Right renal pelvis (tissue), 4 donors: ENCODE measurements around the gene MRPL23. TPM values are rescaled to one million over a fixed set of nuclear protein-coding genes. Genes with fewer than 3 reads are reported as not detected.

Source experiments
- DNase-seq, 4 donors: peaks; one replicate each; pipeline ENCODE4 v3.0.0-alpha.2; 2013; ENCODE audit warnings: low read depth in 4 of 4, low spot score in 3 of 4, missing footprints in 1 of 4
- polyA plus RNA-seq, 4 donors: library from polyadenylated mRNA; unstranded; fragments of 120-200 nt; gene quantifications; one replicate each; pipeline ENCODE4 v1.2.1, GENCODE V29; 2013; ENCODE audit not compliant: insufficient read length in 4 of 4

MRPL23 gene
- 10 to 100 TPM; 49.5 to 76.5 (median 54.2) TPM for polyA plus RNA-seq

DNA sequence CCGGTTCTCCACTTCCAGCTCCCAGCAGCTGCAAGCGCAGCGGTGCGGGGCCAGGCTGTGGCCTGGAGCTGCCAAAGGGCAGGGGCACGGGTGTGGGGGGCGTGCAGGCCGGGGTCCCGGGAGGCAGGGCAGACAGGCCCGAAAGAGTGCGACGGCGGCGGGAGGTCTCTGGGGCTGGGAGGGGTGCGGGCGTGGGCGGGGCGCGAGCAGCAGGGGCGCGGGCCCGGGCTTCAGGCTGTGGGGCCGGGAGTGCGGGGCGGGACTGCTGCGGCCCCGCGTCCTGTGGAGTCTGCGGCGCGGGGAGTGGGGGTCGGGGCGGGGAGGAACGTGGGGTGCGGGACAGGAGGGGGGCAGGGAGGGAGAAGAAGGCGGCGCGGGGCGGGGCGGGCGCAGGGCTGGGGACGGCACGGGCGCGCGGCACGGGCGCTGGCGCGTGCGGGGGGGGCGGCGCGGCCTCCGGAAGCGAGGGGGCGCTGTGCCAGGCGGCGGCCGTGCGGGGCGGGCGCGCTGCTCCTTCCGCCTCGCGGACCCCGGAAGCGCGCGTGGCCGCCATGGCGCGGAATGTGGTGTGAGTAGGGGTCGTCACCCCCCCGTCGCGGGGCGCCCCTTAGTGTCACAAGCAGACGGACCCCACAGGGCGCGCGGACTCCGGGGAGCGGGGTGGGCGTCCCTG, at the start of gene MRPL23:
MRPL23 (plus strand) TSS at position 521 of the 673 bp plus-strand sequence; CDS start at position 552, 31 bp downstream.
- DNase-seq: no peak

DNA sequence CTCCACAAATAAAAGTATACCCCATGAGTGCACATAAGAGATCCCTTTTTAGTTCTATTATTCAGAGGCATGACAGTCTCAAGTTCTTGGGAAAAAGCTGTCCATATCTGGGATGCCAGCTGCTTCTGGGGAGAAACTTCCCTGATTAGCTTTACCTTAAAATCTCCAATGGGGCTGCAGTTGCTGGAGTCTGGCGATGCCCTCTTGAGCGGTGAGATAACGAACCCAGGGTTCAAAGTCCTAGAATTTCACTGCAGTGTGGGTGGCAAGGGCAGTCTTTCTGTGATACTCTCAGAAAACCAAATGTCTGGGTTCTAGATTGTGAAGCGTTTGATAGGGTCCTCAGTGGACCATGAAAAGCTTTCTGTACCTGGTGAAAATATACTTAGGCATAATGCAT, 48.0 kb upstream of the MRPL23 start:
- no peak for DNase-seq

DNA sequence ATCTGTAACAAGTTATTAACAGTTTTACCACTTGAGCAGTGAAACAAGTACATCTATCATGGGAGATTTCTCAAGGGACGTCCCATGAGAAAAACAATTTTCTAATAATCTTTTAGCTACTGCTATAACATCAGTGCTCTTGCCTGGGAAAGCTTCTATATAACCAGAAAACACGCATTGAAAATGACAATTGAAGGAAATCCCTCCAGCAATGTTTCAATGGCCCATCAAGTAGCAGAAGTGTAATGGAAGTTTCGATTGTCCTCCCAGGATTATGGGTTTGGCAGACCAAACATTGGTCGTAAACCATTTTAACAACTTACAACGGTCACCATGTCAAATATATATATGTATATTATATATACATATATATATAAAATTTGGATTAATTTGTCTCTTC, 47.4 kb upstream of the MRPL23 start:
- no peak for DNase-seq

DNA sequence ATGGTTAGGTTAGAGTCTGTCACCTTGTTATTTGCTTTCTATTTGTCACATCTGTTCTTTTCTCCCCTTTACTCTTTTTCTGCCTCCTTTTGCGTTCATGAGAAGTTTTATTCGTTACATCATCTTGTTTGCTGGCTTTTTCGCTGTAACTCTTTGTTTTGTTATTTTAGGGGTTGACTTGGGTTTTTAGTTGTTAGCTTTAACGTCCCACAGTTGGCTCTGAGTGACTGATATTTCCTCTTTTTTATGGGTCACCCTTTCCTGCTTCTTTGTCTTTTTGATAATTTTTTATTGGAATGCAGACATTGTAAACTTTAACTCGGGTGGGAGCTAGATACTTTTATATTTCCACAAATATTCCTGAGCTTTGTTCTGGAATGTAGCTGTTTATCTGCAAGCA, 41.0 kb upstream of the MRPL23 start:
- no peak for DNase-seq

DNA sequence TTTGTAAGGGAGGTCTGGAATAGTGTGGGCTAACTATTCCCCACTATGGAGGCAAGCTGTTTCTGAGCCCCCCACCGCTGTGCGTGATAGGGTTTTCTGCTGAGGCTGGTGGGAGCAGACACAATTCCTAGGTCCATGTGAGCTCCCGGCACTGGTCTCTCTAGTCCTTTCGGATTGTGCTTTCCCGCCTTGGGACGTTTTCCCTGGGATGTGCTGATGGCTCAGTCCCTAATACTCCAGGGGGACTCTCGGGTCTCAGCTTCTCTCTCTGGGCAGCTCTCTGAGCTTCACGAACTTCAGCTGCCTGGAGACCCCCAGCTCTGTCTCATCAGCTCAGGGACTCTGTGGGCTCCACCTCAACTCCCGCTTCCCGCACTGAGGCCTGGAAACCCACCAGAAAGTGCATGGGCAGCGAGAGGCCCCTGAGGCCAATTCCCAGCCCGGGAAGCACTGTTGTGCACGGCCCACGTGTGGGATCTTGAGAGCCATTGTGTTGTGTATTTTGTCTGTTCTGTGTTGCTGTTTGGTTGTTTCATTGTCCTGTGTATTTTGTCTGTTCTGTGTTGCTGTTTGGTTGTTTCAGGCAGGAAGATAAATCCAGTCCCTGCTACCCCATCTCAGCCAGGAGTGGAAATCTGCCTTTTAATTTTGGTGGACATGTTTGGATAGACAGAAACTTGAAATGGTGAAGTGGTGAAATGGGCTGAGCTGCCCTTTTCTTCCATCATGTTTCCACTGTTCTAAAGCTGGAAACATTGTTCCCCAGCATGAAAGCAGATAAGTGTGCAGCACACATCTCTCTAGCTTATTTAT, 40.3 kb upstream of the MRPL23 start:
- DNase-seq: no peak

DNA sequence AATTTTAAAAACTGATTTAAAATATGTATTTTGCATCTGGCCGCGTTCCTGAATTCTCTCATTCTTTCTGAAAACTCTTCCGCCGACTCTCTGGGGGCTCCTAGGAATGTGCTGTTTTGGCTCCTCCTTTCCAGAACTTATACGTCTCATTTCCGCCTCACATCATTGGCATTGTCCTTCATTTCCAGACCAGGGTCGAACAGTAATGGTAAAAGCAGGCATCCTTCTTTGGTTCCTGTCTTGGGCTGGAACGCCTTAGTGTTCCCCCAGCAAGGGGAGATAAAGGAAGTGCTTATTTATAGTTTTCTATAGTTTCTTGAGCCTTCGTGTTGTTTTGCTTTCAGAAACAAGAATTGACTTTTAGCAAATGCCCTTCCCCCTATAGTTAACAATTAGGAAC, 38.5 kb upstream of the MRPL23 start:
- DNase-seq: no peak

DNA sequence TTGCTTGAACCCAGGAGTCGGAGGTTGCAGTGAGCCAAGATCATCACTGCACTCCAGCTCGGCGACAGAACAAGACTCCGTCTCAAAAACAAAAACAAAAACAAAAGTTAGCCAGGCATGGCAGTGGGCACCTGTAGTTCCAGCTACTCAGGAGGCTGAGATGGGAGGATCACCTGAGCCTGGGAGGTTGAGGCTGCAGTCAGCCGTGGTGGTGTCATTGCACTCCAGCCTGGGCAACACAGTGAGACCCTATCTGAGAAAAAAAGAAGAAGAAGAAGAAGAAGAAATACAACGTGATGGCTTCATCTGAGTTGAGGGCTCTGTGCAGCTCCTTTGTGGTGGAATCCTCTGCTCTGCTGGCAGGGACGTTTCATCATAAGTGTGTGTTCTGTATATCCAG, 37.6 kb upstream of the MRPL23 start:
- DNase-seq: no peak

DNA sequence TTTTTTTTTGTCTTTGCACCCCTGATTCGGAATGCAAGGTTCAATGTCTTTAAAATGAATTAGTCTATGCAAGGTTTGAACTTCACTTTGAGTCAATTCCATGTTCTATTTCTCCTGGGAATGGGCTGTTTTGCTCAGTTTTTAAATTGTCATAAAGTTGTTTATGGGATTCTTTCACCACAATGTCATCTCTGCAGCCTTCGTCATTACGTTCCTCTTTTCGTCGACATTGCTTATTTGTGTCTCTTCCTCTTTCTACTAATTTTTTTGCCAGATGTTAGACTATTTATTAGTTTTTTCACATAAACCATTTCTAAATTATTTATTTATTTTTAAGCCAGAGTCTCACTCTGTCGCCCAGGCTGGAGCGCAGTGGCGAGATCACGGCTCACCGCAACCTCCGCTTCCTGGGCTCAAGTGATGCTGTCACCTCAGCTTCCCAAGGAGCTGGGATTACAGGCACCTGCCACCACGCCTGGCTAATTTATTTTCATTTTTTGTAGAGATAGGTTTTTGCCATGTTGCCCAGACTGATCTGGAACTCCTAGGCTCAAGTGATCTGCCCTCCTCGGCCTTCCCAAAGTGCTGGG, 34.7 kb upstream of the MRPL23 start:
- DNase-seq: no peak

DNA sequence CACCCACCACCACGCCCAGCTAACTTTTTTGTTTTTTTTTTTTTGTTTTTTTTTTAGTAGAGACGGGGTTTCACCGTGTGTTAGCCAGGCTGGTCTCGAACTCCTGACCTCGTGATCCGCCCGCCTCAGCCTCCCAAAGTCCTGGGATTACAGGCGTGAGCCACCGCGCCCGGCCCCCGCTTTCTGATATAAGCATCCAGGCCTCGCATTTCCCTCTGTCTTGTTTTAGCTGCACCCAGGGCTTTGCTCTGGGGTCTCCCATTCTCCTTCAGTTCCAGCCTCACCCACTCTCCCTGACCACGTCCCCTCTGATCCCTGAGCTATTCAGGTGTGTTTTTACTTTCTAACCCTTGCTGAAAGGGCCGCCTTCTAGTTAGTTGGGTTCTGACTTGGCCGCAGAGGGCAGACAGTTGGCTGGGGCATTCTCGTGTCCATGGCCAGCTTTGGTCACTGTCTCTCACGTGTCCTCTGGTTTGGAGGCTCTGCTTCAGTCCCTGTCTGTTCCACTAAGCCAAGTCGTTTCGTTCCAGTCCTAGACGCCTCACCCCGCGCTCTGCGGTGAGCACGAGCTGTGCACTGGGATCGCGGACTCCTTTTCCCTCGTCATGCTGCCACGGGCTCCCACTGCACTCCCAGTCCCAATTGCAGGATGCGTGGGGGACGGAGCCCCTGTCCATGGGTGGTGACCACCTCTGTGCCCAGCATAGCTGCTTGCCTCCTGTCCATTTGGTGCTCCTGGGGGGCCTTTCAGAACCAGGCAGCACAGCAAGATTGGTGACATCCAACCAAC, 33.7 kb upstream of the MRPL23 start:
- no peak for DNase-seq

DNA sequence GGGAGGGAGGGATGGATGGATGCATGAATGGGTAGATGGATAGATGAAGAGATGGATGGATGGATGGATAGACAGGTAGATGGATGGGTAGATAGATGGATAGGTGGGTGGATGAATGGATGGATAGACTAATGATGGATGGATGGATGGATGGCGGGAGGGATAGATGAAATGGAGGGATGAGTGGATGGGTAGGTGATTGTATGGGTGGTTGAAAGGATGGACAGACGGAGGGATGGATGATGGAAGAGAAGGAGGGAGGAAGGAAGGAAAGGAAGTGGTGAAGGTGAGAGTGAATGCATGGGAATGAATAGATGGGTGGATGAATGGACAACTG, 31.4 kb upstream of the MRPL23 start:
- DNase-seq: no peak

DNA sequence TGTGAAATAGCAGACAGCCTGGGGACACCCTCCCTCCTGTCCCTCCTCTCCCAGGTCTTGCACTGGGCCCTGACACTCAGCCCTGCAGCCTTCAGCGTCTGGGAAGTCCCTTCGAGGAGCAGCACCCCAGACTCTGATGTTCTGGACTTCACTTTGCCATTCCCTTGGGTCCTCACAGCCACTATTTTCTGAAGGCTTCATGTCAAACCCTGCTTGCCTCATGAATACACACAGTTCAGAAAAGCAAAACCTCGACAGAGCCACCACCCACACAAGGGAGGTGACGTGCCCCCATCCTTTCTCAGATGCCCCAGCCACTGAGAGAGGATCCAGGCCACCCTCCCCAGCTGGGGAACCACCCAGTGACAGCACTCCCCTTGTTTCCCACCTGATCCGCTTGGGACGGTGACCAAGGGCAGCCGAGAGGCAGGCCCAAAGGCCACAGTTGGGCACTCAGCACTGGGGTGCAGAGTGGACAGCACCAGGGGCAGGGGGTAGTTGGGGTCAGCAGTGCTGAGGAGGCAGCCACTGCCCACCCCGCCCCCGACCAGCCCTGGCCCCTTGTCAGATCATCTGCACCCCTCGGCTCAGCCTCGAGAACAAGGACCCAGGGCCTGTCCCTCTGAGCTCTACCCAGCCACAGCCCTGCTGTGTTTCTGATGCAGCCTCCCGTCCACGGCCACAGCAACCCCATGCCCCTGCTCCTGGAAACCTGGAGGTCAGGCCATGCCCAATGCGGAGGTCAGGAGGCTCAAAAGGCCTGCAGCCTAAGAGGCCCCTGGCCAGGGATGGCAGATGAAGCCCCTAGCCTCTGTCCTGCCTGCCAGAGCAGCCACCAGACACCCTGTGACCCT, 30.8 kb upstream of the MRPL23 start:
- no peak for DNase-seq

DNA sequence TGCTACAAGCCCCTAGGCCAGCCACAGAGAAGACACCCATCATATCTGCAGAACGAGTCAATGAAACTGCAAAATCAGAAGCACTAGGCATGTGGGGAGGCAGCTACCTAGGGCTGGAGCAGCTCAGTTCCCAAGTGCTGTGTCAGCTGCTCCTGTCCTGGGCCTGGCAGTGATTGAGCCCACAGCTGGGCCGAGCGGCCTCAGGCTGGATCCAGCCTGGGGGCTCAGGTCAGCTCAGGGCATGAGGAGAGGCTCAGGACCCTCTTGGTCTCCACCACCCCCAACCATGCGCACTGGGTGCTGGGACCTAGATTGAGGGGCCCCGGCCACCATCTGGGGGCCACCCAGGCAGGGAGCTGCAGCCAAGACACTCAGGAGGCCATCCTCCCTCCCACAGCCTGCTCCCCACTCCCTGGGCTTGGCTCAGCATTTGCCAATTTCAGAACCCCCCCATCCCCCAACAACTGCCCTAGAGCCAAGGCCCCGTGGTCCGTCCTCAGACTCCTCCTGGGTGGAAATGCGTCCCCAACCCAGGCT, 30.1 kb upstream of the MRPL23 start:
- DNase-seq: no peak

DNA sequence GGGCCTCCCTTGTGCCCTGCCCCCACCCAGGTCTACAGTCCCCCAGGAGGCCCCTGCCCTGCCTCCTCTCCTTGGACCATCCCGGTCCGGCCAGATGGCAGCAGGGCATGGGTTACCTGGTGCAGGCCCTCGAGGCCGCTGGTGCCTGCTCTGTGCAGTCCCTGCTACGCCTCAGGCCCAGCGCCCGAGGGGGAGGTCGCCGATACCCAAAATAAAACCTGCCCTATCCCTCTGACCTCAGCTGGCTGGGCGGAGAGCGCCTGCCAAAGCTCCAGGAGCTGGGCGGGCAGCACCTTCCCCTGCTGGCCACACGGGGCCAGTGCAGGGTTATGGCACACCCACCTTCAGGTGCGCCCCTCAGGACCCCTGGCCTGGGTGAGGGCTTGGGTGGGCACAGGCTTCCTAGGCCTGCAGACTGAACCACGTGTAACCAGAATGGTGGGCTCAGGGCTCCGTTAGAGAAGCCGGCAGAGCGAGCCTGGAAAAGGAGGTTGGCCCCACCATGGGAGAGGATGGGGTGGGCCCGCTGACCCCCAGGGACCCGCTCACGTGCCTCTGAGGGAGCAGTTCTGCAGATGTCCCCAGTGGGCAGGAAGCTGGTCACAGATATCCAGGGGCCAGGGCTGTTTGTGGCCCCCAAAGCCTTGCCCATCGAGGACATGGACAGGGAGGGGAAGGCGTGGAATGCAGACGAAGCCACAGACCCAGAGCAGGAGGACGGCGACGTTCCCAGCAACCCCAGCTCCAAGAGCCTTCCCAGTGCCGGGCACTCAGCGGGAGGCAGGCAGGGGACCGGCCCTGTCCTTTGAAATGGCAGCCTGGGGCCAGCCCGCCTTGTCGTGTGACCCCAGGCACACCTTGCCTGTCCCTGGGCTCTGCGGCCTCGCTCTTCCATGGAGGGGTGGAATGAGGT, 29.4 kb upstream of the MRPL23 start:
- DNase-seq: no peak

DNA sequence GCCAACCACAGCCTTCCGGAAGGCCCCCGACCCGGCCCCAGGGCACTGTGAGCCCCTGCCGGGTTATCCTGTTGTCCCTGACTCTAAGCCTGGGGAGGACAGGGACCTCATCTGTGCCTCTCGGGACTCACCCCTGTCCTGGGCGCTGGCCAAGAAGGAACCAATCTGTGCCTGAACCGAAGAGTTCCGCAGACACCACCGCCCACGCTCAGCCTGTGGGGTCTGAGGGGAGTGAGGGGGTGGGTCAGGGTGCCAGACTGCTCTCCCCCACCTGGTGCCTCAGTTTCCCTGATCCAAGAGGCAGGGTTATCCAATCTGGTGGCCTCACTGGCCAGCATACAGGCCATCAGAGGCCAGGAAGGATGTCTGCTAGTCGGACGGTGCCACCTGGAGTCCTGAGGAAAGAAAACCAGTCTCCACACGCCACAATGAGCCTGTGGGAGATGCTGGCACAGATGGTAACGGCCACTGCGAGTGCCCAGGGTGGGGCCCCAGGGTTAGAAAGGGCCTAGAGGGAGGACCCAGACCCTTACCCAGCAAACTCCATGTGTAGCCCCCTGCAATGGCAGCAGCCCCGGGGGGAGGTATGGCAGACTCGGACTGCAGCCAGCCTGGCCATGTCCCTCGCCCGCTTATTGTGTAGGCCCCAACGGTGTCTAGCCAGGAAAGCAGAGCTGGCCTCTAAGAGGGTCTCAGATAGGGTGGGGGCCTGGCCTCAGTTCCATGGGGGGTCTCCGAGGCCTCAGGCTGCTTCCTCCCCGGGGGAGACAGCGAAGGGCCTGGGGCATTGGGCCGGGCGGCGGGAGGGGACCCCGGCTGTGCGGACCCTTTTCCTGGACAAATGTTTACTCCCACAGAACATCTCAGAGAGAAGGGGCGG, 28.5 kb upstream of the MRPL23 start:
- no peak for DNase-seq

DNA sequence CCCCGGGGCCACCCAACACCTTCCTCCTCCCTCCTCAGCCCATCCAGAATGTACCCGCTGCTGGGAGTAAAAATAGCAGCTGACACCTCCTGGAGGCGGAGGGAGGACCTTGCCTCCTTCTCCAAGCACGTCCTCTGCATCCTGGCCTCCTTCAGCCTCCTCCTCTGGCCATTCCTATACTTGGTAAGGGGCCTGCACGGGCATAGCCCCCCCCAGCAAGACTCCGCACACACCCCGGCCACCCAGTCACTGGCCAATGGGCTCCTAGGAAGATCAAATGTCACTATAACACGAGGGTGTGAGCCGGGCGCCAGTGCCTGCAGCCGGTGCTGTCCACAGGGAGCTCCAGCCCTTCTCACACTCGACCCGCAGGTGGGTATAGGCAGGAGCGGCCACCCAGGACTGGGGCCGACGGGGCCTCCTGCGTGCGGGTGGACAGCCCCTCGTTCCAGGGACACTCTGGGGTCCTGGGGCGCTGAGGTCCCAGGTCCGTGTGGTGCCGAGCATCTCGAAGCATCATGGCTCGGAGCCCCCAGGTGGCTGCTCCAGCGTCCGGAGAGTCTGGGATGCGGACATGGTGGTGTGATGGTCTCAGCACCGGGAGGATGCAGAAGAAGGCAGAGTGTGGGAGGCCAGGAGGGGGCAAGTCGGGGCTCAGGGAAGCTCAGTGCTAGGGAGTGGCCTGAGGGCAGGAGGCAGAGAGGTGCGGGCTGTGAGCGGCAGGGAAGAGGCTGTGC, 27.6 kb upstream of the MRPL23 start, which contains the start of gene TNNT3:
TNNT3 (plus strand) TSS at position 313 of the 737 bp plus-strand sequence. CDS start 3,172 bp downstream, outside the sequence.
- DNase-seq: no peak

DNA sequence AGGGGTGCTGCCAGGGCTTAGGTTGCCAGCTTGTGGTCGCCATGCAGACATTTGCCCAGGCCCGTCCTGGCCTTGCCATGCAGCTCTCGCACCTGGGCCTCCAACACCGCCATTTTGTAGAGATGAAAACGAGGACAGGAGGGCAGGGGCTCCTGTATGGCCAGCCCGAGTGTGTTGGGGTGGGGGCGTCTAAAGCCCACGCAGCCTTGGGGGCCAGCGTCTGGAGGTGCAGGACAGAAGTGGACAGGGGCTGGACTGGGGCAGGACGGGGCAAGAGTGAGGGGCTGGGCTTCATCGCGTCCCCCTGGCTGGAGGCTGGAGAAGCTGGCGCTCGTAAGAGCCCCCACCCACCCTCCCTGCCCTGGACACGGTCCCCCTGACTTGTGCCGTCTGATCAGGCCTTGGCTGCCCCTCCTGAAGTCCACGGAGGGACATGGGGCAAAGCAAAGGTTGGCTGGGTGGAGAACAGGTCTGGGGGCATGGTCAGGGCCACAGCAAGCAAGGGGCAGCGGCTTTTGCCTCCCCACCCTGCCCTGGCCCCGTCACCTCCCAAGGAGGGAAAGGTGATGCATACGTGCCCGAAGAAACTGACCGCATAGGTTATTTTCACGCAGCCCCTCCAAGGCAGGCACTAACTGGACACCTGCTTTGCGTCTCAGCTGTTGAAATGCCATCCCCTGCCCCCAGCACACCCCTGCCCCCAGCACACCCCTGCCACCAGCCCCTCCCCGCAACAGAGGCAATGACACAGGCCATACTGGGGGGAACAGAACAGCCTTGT, 26.8 kb upstream of the MRPL23 start:
- no peak for DNase-seq
